Activated CD4-positive, alpha-beta T cell treated with anti-CD3 and anti-CD28 coated beads for 24 hours (primary cell): Measurements from ENCODE around the gene PARP11.

Experiments
- DNase-seq, 2 donors: peaks; one replicate each; pipeline ENCODE4 v3.0.0-alpha.2; 2020; ENCODE audit warnings: low read depth in 2 of 2

Gene PARP11

GRCh38 chr12:3821441-3821840 lies 51.8 kb downstream of the PARP11 start:
- DNase-seq: no peak

- no peak for DNase-seq
Measured at GRCh38 chr12:3820122-3820521, 53.1 kb downstream of the PARP11 start.

- DNase-seq: no peak
Measured at GRCh38 chr12:3816266-3816665, 56.9 kb downstream of the PARP11 start.

- no peak for DNase-seq
Measured at GRCh38 chr12:3815094-3815766, 58.0 kb downstream of the PARP11 start.

- no peak for DNase-seq
Measured at GRCh38 chr12:3810540-3810939, 62.7 kb downstream of the PARP11 start.

GRCh38 chr12:3810016-3810370 lies 63.2 kb downstream of the PARP11 start:
- DNase-seq: no peak

GRCh38 chr12:3809357-3810015 lies 63.7 kb downstream of the PARP11 start:
- no peak for DNase-seq

- no peak for DNase-seq
Measured at GRCh38 chr12:3805077-3805476, 68.1 kb downstream of the PARP11 start.

GRCh38 chr12:3803865-3804472 lies 69.2 kb downstream of the PARP11 start:
- DNase-seq: peak; percentile 58 to 63

- DNase-seq: no peak
Measured at GRCh38 chr12:3802721-3803120, 70.5 kb downstream of the PARP11 start.

- no peak for DNase-seq
Measured at GRCh38 chr12:3797531-3798048, 75.6 kb downstream of the PARP11 start.

- no peak for DNase-seq
Measured at GRCh38 chr12:3795492-3796133, 77.6 kb downstream of the PARP11 start.

- DNase-seq: no peak
Measured at GRCh38 chr12:3795066-3795465, 78.1 kb downstream of the PARP11 start.

GRCh38 chr12:3792623-3793288 lies 80.4 kb downstream of the PARP11 start:
- DNase-seq: no peak

- no peak for DNase-seq
Measured at GRCh38 chr12:3791256-3791874, 81.8 kb downstream of the PARP11 start.

- DNase-seq: no peak
Measured at GRCh38 chr12:3790642-3791041, 82.6 kb downstream of the PARP11 start.

- no peak for DNase-seq
Measured at GRCh38 chr12:3789838-3790237, 83.4 kb downstream of the PARP11 start.

- no peak for DNase-seq
Measured at GRCh38 chr12:3777206-3777809, 95.9 kb downstream of the PARP11 start.

GRCh38 chr12:3775385-3776035 lies 97.7 kb downstream of the PARP11 start:
- DNase-seq: no peak

- no peak for DNase-seq
Measured at GRCh38 chr12:3772380-3772779, 100.8 kb downstream of the PARP11 start.

GRCh38 chr12:3771853-3772252 lies 101.3 kb downstream of the PARP11 start:
- DNase-seq: no peak
